HepG2 (cell line): ENCODE results near the gene VPREB3. TPM values are rescaled to one million over a fixed set of nuclear protein-coding genes. Genes with fewer than 3 reads are reported as not detected.
"Not testable (repeated sequence)": the region's sequence is repeated elsewhere in the genome, so short reads cannot be mapped to it uniquely, and the experiment has no call there.

Source experiments
- ATAC-seq: fragments of 200-7000 bp; cut with Tn5 transposase; 3 replicates; pipeline ENCODE4 v1.9.1; 2020; ENCODE audit warnings: mild to moderate bottlenecking, moderate library complexity
- BruUV-seq: library from RNA; stranded (reverse); fragments of 400-500 nt; replicated peaks from 2 replicates; lab custom pipeline; 2021; lab: Mats Ljungman, UMichigan
- CTCF ChIA-PET: fragments of 300-600 bp; formaldehyde crosslinking; extraction: SDS; loops from one replicate; lab custom pipeline; 2021; ENCODE audit warnings: low total read pairs, inconsistent platforms, low intra/inter-chr PET ratio; lab: Yijun Ruan, JAX
- POLR2A ChIA-PET: fragments of 350-600 bp; sonication (Branson Sonifier 250); formaldehyde crosslinking; loops from one replicate; lab custom pipeline; 2020; ENCODE audit warnings: antibody characterized with exemption, inconsistent platforms; lab: Yijun Ruan, JAX
- DNase-seq: peaks from one replicate; pipeline ENCODE4 v3.0.0-alpha.2; 2015; ENCODE audit warnings: low spot score
- FAIRE-seq: peaks from 3 replicates; lab custom pipeline; 2011; peaks lifted over from hg19 to GRCh38; lab: Jason Lieb, UNC
- H2AFZ ChIP-seq: one replicate; pipeline ENCODE4 v1.6.1; 2011; ENCODE audit warnings: low read length, inconsistent platforms
- H3K27ac ChIP-seq: fragments of 300-600 bp; 3 replicates; pipeline ENCODE4 v1.8.0; 2011; ENCODE audit warnings: mixed run types, mild to moderate bottlenecking, mixed read lengths, low read length, inconsistent platforms; ENCODE audit not compliant: insufficient read depth; ENCODE audit errors: extremely low read length
- H3K27me3 ChIP-seq, 2 experiments: fragments of 200-600 bp in 1 of 2; 2 replicates in 1 of 2; 3 replicates in 1 of 2; pipeline versions ENCODE4 v1.6.0 to v1.8.0; 2011; ENCODE audit warnings: low read length in 2 of 2, mild to moderate bottlenecking in 2 of 2, moderate library complexity in 2 of 2, inconsistent platforms in 1 of 2; ENCODE audit not compliant: insufficient read depth in 2 of 2, control insufficient read depth in 1 of 2
- H3K36me3 ChIP-seq, 2 experiments: fragments of 200-600 bp in 1 of 2; replicated peaks in 1 of 2; 2 replicates in 1 of 2; 3 replicates in 1 of 2; pipeline versions ENCODE4 v1.5.1 to v1.8.0; 2011; ENCODE audit warnings: low read length in 2 of 2, inconsistent platforms in 1 of 2; ENCODE audit not compliant: insufficient read depth in 2 of 2, control insufficient read depth in 1 of 2
- H3K4me1 ChIP-seq: 2 replicates; pipeline ENCODE4 v1.5.1; 2012; ENCODE audit warnings: low read length, inconsistent platforms; ENCODE audit not compliant: insufficient read depth
- H3K4me2 ChIP-seq: 2 replicates; pipeline ENCODE4 v1.6.0; 2011; ENCODE audit warnings: low read depth, low read length, inconsistent platforms
- H3K4me3 ChIP-seq, 3 experiments: fragments of 200-600 bp in 1 of 3; sonication (generic), shearing (Covaris generic) in 1 of 3; replicated peaks in 1 of 3; 2 replicates each; pipeline ENCODE4 v1.5.1; 2011 to 2016; ENCODE audit warnings: low read length in 3 of 3, inconsistent platforms in 2 of 3, low read depth in 2 of 3, mild to moderate bottlenecking in 2 of 3, control low read depth in 1 of 3, mixed read lengths in 1 of 3; ENCODE audit not compliant: insufficient read depth in 1 of 3
- H3K79me2 ChIP-seq: one replicate; pipeline ENCODE4 v1.6.1; 2011; ENCODE audit warnings: low read length, inconsistent platforms; ENCODE audit not compliant: insufficient read depth
- H3K9ac ChIP-seq: 2 replicates; pipeline ENCODE4 v1.6.0; 2011; ENCODE audit warnings: mild to moderate bottlenecking, low read depth, low read length, inconsistent platforms; ENCODE audit not compliant: insufficient read depth
- H3K9me3 ChIP-seq: 2 replicates; pipeline ENCODE4 v1.5.1; 2012; ENCODE audit warnings: mild to moderate bottlenecking, low read length
- H4K20me1 ChIP-seq: 2 replicates; pipeline ENCODE4 v1.6.0; 2011; ENCODE audit warnings: inconsistent platforms, mild to moderate bottlenecking, low read length, moderate library complexity; ENCODE audit not compliant: insufficient read depth
- HDAC1 ChIP-seq: sonication (generic); formaldehyde crosslinking; IDR thresholded peaks from 2 replicates; pipeline ENCODE4 v1.5.1; 2020; ENCODE audit warnings: mild to moderate bottlenecking, missing genetic modification reagents
- IRF9 ChIP-seq: sonication (generic); formaldehyde crosslinking; IDR thresholded peaks from 2 replicates; pipeline ENCODE4 v1.8.0; 2022; ENCODE audit warnings: missing genetic modification reagents, mild to moderate bottlenecking, borderline replicate concordance
- MATR3 ChIP-seq: sonication (generic); formaldehyde crosslinking; IDR thresholded peaks from 2 replicates; pipeline ENCODE4 v1.4.0; 2020; ENCODE audit warnings: missing genetic modification reagents
- REL ChIP-seq: sonication (generic); formaldehyde crosslinking; conservative IDR thresholded peaks from 2 replicates; pipeline ENCODE4 v1.8.0; 2022; ENCODE audit warnings: mild to moderate bottlenecking, missing genetic modification reagents, moderate library complexity
- RFX1 ChIP-seq: fragments of 450-650 bp; IDR thresholded peaks from 2 replicates; pipeline ENCODE4 v1.6.1; 2017
- TOE1 ChIP-seq: sonication (generic); formaldehyde crosslinking; IDR thresholded peaks from 2 replicates; pipeline ENCODE4 v1.4.0; 2020; ENCODE audit warnings: mild to moderate bottlenecking, missing genetic modification reagents
- ZNF138 ChIP-seq: sonication (generic); formaldehyde crosslinking; IDR thresholded peaks from 2 replicates; pipeline ENCODE4 v1.5.0; 2020; ENCODE audit warnings: mild to moderate bottlenecking, low read depth, missing genetic modification reagents
- ZNF251 ChIP-seq: sonication (generic); formaldehyde crosslinking; IDR thresholded peaks from 2 replicates; pipeline ENCODE4 v1.9.0; 2021; ENCODE audit warnings: mild to moderate bottlenecking, missing genetic modification reagents
- ZNF550 ChIP-seq: sonication (generic); formaldehyde crosslinking; IDR thresholded peaks from 2 replicates; pipeline ENCODE4 v1.4.0; 2020; ENCODE audit warnings: mild to moderate bottlenecking, missing genetic modification reagents, borderline replicate concordance
- ZNF567 ChIP-seq: sonication (generic); formaldehyde crosslinking; IDR thresholded peaks from 2 replicates; pipeline ENCODE4 v1.8.1; 2023; ENCODE audit warnings: mild to moderate bottlenecking, missing genetic modification reagents, borderline replicate concordance
- WGBS: methylation state at CpG from one replicate; pipeline ENCODE4 v1.1.6; 2017; ENCODE audit warnings: low lambda C conversion rate; 5-methylcytosine and 5-hydroxymethylcytosine counted together
- in situ Hi-C: cut with HindIII; loops from 2 replicates; pipeline ENCODE4 v1.10.0; 2017; ENCODE audit warnings: low pct_unique_long_range_greater_than_20kb; ENCODE audit not compliant: extremely low pct_ligation_motif_present
- intact Hi-C: fragments of 100-400 bp; cut with micrococcal nuclease; formaldehyde crosslinking; loops from one replicate; pipeline ENCODE4 v1.10.0; 2022; ENCODE audit not compliant: unreplicated experiment
- polyA plus RNA-seq, 8 experiments: library from polyadenylated mRNA; depleted of rRNA in 3 of 8; stranded (reverse) in 7 of 8; unstranded in 1 of 8; fragments of >200 nt; fragmentation: Illumina TruSeq in 4 of 8; extraction: Trizol in 4 of 8; gene quantifications; 2 replicates each; pipeline versions ENCODE4 v1.2.1 to v1.2.3, GENCODE V29; 2011 to 2016; ENCODE audit warnings: low read depth in 4 of 8, missing spikeins in 1 of 8, mixed read lengths in 1 of 8; ENCODE audit not compliant: insufficient read depth in 1 of 8
- total RNA-seq, 5 experiments: library from RNA; depleted of rRNA; stranded (reverse); fragments of >200 nt; fragmentation: Illumina TruSeq; extraction: Trizol; gene quantifications; 2 replicates each; pipeline ENCODE4 v1.2.3, GENCODE V29; 2016; ENCODE audit warnings: low read depth in 1 of 5
- TF ChIP-seq, protein P1 (sequence below): sonication (generic); formaldehyde crosslinking; IDR thresholded peaks from 2 replicates; pipeline ENCODE4 v1.9.0; 2021; ENCODE audit warnings: missing genetic modification reagents, mild to moderate bottlenecking, borderline replicate concordance
- TF ChIP-seq, protein P2 (sequence below): IDR thresholded peaks from 2 replicates; pipeline ENCODE4 v1.4.0; 2020; ENCODE audit warnings: mild to moderate bottlenecking, missing genetic modification reagents

The VPREB3 gene
- total and polyA plus RNA-seq, 2 of the 13 experiments (the other 11 are each of a cell fraction or from before 2014, with no cell fraction given) = 0.22 TPM; not detected in 1

DNA sequence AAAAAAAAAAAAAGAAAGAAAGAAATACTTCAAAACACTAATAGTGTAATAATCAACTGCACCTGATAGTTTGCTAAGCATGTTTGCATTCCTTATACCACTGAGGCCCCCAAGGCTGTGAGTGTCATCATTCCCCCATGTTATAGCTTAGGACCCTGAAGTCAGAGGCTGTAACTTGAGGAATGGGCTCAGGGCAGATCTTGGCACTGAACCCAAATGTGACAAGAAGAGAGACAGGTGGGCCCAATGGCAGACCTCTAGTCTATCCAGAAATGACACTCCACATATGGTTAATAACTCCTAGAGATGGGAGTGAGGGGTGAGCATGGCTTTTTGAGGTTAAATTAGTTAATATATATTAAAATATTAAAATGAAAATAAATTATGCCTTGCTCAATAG is 16.5 kb downstream of the VPREB3 start:
- no TSS peak for BruUV-seq
- DNase-seq (no peak), FAIRE-seq (no peak), ATAC-seq (no peak)
- Histone ChIP-seq H3K9ac (no peak overlapping the region), H3K9me3 (no peaks in the 10 kb centered on the region), H3K4me1 (no peaks in the 10 kb centered on the region), H2AFZ (no peak overlapping the region), H3K27me3 (no peaks in the 10 kb centered on the region; a peak in 1 of 5 replicates), H4K20me1 (no peaks in the 10 kb centered on the region), H3K4me3 (no peak overlapping the region), H3K4me2 (no peak overlapping the region), H3K27ac (no peak overlapping the region), H3K36me3 (peaks cover 1 to 5% of the 10 kb centered on the region in 2 experiments; a peak in 3 of 5 replicates), H3K79me2 (no peaks in the 10 kb centered on the region)
- CTCF ChIA-PET = no interaction called here
- POLR2A ChIA-PET = no interaction called here
- in situ Hi-C loops = no loop called here
- TF ChIP-seq HDAC1 (CRISPR knock-in tag) = no peak
- TF ChIP-seq, protein P1, sequence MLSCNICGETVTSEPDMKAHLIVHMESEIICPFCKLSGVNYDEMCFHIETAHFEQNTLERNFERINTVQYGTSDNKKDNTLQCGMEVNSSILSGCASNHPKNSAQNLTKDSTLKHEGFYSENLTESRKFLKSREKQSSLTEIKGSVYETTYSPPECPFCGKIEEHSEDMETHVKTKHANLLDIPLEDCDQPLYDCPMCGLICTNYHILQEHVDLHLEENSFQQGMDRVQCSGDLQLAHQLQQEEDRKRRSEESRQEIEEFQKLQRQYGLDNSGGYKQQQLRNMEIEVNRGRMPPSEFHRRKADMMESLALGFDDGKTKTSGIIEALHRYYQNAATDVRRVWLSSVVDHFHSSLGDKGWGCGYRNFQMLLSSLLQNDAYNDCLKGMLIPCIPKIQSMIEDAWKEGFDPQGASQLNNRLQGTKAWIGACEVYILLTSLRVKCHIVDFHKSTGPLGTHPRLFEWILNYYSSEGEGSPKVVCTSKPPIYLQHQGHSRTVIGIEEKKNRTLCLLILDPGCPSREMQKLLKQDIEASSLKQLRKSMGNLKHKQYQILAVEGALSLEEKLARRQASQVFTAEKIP = no peak
- no peak for TF ChIP-seq REL
- TF ChIP-seq ZNF138 (CRISPR knock-in tag) = no peak
- no peak for TF ChIP-seq ZNF251
- no peak for TF ChIP-seq ZNF567
- no peak for TF ChIP-seq MATR3 (CRISPR knock-in tag)
- TF ChIP-seq, protein P2, sequence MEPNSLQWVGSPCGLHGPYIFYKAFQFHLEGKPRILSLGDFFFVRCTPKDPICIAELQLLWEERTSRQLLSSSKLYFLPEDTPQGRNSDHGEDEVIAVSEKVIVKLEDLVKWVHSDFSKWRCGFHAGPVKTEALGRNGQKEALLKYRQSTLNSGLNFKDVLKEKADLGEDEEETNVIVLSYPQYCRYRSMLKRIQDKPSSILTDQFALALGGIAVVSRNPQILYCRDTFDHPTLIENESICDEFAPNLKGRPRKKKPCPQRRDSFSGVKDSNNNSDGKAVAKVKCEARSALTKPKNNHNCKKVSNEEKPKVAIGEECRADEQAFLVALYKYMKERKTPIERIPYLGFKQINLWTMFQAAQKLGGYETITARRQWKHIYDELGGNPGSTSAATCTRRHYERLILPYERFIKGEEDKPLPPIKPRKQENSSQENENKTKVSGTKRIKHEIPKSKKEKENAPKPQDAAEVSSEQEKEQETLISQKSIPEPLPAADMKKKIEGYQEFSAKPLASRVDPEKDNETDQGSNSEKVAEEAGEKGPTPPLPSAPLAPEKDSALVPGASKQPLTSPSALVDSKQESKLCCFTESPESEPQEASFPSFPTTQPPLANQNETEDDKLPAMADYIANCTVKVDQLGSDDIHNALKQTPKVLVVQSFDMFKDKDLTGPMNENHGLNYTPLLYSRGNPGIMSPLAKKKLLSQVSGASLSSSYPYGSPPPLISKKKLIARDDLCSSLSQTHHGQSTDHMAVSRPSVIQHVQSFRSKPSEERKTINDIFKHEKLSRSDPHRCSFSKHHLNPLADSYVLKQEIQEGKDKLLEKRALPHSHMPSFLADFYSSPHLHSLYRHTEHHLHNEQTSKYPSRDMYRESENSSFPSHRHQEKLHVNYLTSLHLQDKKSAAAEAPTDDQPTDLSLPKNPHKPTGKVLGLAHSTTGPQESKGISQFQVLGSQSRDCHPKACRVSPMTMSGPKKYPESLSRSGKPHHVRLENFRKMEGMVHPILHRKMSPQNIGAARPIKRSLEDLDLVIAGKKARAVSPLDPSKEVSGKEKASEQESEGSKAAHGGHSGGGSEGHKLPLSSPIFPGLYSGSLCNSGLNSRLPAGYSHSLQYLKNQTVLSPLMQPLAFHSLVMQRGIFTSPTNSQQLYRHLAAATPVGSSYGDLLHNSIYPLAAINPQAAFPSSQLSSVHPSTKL = no peak
- no peak for TF ChIP-seq TOE1
- no peak for TF ChIP-seq ZNF550 (CRISPR knock-in tag)
- no peak for TF ChIP-seq IRF9 (CRISPR knock-in tag)
- no peak for TF ChIP-seq RFX1
- intact Hi-C loops = no loop called here

DNA sequence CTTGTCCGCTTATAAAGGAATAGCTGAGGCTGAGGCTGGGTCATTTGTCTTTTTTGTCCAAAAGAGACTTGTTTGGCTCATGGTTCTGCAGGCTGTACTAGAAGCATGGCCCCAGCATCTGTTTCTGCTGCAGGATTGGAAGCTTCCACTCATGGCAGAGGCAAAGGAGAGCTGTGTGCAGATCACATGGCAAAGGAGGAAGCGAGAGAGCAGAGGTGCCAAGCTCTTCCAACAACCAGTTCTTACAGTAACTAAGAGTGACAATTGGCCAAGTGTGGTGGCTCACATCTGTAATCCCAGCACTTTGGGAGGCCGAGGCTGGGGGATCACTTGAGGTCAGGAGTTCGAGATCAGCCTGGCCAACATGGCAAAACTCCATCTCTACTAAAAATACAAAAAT is 26.1 kb downstream of the VPREB3 start:
- H3K4me2 ChIP-seq, H2AFZ ChIP-seq, H3K27me3 ChIP-seq, H3K9me3 ChIP-seq, CTCF ChIA-PET, H3K9ac ChIP-seq, ATAC-seq, H3K4me1 ChIP-seq, DNase-seq, H3K27ac ChIP-seq, H3K36me3 ChIP-seq, H4K20me1 ChIP-seq, H3K4me3 ChIP-seq, H3K79me2 ChIP-seq, BruUV-seq, FAIRE-seq, intact Hi-C loops, in situ Hi-C loops: not testable (repeated sequence)
- WGBS = 43% methylated on average over 4 of the region's 4 CpGs
- POLR2A ChIA-PET = interaction anchor here (1.2 kb wide), 1 partner anchor 11 kb away, joined by 3 read pairs; no protein-coding TSS in a partner anchor
